Fibroblast of peridontal ligament (primary cell): ENCODE data around the gene RETREG1.
A peak's percentile ranks its signal among the peaks of the same experiment; 100 is the strongest.

Experiments
- DNase-seq: peaks from one replicate; pipeline ENCODE4 v3.0.0-alpha.2; 2010; ENCODE audit errors: extremely low read depth

The RETREG1 gene

GRCh38 chr5:16580382-16580781 lies 36.4 kb downstream of the RETREG1 start:
- no peak for DNase-seq

DNA sequence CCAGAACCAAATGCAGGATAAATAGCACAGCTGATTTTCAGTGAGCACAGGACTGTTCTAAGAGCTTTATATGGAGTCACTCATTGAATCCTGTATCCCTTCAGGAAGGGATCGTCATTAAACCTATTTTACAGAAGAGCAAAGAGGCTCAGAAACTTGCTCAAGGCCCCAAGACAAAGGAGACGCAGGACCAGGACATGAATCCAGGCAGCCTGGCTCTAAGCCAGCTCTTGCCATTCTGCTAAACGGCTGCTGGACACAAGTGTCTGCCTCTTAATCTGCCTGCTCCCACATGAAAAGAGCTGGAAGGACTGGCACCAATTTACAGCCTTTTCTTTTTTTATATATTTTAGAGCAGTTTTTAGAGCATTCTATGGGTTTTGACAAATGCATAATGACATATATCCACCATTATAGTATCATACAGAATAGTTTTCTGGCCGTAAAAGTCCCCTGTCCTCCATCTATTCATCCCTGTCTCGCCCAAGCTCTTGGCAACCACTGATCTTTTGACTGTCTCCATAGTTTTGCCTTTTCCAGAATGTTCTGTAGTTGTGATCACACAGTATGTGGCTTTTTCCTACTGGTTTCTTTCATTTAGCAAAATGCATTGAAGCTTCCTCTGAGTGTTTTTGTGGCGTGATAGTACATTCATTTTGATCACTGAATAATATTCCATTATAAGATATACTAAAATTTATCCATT lies 37.5 kb downstream of the RETREG1 start:
- DNase-seq: no peak

- DNase-seq: no peak
Observed at GRCh38 chr5:16578474-16578883, 38.3 kb downstream of the RETREG1 start.

GRCh38 chr5:16577677-16578076 lies 39.1 kb downstream of the RETREG1 start:
- no peak for DNase-seq

DNA sequence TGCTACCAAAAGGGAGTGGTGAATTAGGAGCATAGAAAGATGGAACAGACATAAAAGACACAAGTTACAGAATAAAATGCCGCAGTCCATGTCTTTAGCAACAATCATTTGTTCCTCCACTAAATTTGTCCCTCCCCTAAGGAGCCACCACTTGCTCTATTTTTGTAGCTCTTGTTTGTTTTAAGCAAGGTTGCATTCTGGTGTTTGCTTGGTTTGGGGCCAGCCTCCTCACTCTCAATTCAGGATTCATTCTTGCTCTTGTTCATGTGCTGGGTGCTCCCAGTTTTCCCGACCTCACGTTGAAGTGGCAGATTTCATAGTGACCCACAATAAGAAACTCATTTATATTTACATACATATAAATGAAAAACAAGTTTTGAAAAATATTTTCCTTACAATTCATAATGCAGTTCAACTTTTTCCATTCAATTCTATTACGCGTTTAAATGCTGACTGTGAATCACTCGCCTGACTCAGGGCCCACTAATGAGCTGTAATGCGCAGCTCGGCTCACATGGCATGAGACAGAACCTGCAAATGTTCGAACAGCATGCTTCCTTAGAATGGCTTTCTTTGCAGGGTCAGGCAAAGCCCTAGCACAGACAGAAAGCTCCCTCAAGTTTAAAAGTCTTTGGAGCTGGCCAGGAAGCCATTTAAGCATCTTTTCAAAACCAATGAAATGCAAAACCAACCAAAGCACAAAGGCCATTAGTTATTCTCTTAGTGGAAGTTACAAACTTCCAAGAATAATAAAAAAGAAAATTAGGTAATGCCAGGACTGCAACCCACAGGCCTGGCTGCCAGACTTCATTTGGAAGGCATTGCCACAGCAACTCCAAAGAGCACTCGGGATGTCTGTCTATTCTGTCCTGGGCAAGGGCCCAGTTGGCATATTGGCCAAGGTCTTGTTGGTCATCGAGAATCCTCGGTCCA lies 41.7 kb downstream of the RETREG1 start:
- DNase-seq: peak; percentile 90

GRCh38 chr5:16573401-16573800 lies 43.4 kb downstream of the RETREG1 start:
- DNase-seq: no peak

GRCh38 chr5:16572289-16573015 lies 44.3 kb downstream of the RETREG1 start:
- no peak for DNase-seq

- no peak for DNase-seq
Observed at GRCh38 chr5:16571016-16571415, 45.8 kb downstream of the RETREG1 start.

DNA sequence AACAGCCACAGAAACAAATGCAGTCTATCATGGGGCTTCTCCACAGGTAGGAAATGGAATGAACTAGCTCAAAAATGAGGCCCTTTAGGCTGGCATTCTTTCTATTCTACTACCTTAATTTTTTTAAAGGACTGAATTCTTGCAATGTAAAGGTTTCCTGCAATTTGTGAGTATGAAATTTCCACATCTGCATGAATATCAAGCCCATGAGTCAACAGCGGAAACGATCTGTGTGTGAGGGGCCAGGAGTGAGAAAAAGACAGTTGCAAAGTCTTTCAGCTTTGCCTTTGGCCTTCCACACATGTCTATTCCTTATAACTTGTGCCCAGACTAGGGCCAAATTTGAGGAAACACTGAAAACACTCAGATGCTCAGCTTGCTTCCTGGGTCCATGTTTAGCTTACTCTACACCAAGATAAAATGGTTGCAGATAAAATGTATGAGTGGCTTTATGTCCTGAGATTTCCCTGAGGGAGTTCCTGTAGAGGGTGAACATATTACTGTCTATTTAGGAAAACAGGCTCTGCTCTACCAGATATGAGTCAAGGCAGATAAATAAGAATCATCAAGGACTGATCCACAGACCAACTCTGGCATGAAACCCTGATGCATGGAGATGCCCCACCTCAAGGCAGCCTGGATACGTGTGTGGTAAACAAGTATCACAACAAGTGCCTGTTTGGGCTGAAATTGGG lies 46.5 kb downstream of the RETREG1 start:
- peak; percentile 23 for DNase-seq

DNA sequence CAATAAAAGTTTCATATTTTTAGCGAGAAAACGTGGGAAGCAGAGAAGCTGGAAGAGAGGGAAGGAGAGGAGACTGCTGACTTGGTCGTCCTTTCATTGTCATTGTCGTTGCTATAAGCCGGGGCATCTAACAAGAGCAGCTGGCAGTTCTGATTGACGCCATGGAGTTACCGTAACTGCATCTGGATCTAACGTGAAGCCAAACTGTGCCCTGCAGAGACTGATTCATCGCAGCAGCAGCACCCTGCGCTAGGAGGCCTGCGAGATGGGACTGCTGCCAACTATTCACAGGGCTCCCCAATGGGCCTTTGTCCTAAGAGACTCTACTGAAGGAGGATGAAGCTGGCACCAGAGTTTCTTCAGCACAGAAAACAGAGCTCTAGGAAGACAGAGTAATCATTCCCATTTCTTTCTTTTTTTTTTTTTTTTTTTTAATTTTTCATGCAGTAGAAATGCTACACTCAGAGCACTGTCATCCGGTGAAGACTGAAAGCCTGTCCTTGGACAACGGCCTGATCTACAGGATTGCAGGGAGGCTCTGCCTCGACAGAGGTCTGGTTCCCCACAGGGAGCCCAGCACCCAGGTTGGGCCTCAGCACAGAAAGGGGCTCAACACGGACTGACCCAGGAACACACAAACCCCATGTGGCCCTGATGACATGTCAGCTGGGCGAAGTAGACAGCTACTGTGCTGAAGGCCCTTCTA lies 47.8 kb downstream of the RETREG1 start:
- DNase-seq: no peak

GRCh38 chr5:16567365-16567764 lies 49.4 kb downstream of the RETREG1 start:
- no peak for DNase-seq

DNA sequence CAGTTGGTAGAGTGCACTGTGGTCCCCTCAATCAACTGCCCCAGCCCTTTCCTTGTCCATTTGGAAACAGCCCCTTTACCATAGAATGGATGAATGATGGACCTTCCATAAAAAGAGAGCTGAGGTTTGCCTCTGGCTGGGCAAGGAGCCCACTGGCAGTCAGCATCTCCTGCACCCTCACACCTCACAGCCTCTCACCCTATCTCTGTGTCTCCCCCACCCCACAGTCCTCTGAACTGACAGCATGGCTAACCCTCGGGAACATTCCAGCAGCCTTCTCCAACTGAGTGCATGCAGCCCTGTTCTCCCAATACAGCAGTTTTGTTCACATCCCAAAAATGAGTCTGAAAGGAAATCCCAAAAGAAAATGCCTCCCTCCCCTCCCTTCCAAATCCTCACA lies 51.7 kb downstream of the RETREG1 start:
- DNase-seq: no peak

- no peak for DNase-seq
Observed at GRCh38 chr5:16564248-16564867, 52.4 kb downstream of the RETREG1 start.

DNA sequence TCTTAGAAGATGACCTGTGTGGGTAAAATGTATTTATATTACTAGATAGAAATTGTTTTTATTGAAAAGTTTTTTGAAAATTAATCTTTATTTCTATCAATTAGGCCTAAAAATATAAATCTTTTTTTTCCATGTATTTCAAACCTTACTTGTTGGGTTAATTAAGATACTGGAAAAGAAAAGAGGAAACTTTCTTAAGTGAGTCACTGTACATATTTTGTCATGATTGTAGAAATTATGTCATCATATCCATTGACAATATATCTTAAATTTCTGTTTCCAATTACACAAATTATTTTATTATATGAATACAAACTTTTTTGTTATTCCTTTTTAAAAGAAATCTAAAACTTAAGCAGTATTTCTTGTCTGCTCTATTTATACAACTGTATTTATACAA lies 53.1 kb downstream of the RETREG1 start:
- DNase-seq: no peak

DNA sequence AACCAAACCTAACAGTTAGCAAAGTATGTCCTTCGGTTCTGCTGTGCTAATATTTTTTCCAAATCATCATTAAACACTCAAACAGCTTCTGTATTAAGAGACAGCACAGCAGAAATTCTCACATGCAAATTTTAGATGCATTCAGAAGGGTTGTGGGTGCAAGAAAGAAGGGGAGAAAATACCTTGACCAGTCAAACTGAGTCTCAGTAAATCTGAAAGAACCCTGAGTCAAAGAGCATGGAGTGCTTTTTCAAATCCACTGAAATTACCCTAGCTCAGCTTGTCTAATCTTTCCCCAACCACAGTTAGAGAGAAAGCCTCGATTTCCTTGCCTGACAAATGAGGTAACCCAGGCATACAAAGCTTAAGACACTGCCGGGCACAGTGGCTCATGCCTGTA lies 55.1 kb downstream of the RETREG1 start:
- DNase-seq: no peak

GRCh38 chr5:16559702-16560101 lies 57.1 kb downstream of the RETREG1 start:
- no peak for DNase-seq

DNA sequence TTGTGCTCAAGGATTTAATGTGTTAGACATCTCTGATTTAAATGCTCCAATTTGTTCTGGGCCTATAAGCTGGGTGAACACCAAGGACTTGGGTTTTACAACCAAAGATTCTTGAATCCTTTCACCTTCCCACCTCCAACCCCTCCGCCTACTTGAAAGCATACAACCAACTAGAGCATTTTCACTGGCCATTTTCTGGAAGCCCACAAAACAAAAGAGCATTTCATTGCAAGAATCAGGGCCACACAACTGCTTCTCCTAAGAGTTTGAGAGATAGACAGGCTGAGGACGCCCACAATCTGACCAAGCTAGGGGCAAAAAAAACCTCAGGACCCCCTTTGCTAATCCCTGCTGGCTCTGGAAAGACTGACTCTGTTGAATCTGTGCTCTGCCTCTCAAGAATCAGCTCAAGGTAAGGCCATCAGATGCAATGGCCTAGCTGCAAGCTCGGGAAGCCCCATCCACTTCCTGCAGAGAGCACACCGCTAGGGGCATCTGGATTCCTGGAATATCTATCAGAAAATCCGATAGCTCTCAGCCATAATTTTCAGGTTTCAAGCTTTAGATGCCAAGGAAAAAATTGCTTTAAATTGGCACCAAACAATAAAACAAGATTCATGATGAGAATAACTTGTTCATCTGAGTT lies 57.7 kb downstream of the RETREG1 start:
- DNase-seq: no peak

GRCh38 chr5:16557477-16557876 lies 59.3 kb downstream of the RETREG1 start:
- DNase-seq: no peak

DNA sequence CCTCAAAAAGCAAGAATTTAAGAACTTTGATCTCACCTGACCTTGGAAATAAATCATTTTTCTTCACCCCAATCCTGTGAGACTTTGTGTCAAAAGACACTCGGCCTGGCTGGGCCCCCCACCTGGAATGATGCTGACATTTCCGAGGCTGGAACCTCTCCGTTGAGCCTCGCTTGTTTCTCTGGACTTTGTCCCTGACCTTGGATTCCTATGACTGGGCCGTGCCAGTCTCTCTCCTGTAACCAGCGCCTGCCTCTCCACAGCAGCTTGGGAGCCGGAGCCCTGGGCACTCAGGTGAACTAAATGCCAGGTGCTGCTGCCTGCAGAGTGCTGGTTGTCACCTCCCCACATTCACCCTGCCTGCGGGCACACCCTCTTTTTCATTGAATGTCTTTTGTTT lies 62.7 kb downstream of the RETREG1 start:
- DNase-seq: no peak

- DNase-seq: peak; percentile 68
Observed at GRCh38 chr5:16552666-16553343, 64.0 kb downstream of the RETREG1 start.
